ENCODE measurements around the gene EVC.
"Not testable (repeated sequence)": the region's sequence is repeated elsewhere in the genome, so short reads cannot be mapped to it uniquely, and the experiment has no call there.

EVC gene

DNA sequence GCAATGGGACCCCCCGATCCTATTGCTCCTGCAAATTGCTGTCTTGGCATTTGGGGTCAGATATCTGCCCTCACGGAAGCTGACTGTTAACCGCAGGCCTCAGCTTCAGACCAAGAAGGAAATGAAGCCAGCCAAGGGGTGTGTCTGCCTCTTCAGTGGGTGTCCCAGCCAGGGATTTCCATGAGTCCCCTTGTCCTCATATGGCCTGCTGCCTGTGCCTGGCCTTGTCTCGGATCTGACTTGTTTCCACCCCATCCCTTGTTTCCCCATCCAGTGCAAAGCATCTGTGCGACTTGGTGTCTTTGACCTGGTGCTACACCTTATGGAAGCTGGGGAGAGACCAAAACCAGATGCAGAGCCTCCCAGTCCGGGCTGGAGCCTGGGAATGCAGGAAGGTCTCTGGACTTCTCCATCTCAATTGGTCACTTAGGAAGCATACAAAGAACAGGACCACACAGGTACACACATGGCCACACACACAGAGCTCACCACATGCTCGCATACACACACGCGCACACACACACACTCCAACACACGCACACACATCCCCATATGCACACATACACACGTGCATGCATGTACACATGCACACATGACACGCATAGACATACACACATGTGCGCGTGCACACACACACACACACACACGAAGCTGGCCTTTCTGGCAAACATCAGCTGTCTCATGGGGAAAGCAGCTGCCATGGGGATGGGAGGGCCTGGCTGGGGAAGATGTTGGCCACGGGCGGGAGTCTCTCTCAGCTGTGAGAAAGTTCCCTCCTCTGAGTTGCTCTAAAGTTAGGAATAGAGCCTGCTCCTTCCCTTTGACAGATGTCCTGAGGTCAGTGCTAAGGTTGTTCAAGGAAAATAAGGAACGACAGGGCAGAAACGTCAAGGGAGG lies 116.4 kb downstream of the EVC start:
- TF ChIP-seq, protein P1, sequence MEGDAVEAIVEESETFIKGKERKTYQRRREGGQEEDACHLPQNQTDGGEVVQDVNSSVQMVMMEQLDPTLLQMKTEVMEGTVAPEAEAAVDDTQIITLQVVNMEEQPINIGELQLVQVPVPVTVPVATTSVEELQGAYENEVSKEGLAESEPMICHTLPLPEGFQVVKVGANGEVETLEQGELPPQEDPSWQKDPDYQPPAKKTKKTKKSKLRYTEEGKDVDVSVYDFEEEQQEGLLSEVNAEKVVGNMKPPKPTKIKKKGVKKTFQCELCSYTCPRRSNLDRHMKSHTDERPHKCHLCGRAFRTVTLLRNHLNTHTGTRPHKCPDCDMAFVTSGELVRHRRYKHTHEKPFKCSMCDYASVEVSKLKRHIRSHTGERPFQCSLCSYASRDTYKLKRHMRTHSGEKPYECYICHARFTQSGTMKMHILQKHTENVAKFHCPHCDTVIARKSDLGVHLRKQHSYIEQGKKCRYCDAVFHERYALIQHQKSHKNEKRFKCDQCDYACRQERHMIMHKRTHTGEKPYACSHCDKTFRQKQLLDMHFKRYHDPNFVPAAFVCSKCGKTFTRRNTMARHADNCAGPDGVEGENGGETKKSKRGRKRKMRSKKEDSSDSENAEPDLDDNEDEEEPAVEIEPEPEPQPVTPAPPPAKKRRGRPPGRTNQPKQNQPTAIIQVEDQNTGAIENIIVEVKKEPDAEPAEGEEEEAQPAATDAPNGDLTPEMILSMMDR (IDR thresholded peaks at IDR 0.05) = no peak
- DNase-seq = no peak
- Histone ChIP-seq H3K9me3 (no peaks in the 10 kb centered on the region), H3K4me1 (peaks cover 0 to 4% (median 0%) of the 10 kb centered on the region in 4 donors), H3K36me3 (peaks cover 0 to 39% (median 11%) of the 10 kb centered on the region in 3 donors), H3K4me3 (no peak overlapping the region), H3K27me3 (no peaks in the 10 kb centered on the region), H3K27ac (no peak overlapping the region)
- intact Hi-C loops (cut with DNase I; ENCODE audit: low total_unique reads) = no loop called here

DNA sequence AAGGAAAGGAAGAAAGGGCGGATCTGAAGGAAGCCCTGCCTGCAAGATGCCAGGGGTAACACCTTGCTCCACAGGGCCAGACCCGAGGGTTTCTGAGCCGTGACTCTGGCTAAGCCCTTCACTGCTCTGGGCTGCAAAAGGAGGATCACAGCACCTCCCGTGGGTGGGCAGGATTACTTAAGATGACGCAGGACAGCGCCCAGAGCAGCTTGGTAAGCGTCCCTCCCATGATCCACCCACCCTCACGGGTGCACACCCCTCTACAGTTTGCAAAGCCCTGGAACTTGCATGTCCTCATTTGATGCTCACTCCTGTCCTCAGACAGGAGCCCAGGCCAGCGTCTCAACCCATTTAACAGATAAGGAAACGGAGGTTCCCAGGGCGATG lies 117.0 kb downstream of the EVC start:
- Histone ChIP-seq H3K36me3 (peaks cover 0 to 34% (median 8%) of the 10 kb centered on the region in 3 donors), H3K4me3 (no peak overlapping the region), H3K9me3 (no peaks in the 10 kb centered on the region), H3K27ac (no peak overlapping the region), H3K27me3 (no peaks in the 10 kb centered on the region), H3K4me1 (peaks cover 0 to 4% (median 0%) of the 10 kb centered on the region in 4 donors)
- intact Hi-C loops (cut with DNase I; ENCODE audit: low total_unique reads) = no loop called here
- no peak for DNase-seq
- TF ChIP-seq, protein P1 (IDR thresholded peaks at IDR 0.05) = no peak

DNA sequence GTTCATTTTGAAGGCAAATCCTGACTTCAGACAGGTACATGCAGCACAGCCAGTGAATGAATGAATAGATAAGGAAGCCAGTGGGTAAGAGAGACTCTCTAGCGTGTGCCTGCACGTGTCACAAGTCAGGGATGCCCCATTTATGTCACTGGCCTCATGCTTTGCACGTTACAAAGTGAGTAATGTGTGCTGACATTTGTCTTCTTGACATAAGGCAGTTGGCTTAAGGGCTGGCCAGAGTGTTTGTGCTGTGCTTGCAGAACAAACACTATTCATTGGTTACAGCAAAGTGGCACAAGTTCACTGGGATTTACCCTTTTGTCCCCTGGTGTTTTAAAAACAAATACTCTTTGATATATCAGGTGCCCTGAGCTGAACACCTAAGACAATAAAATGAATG lies 125.9 kb downstream of the EVC start:
- no peaks in the 10 kb centered on the region for H3K4me1 ChIP-seq
- no peaks in the 10 kb centered on the region for H3K36me3 ChIP-seq
- TF ChIP-seq, protein P1 (IDR thresholded peaks at IDR 0.05) = no peak
- intact Hi-C loops (cut with DNase I; ENCODE audit: low total_unique reads) = no loop called here
- H3K9me3 ChIP-seq = no peaks in the 10 kb centered on the region
- H3K27me3 ChIP-seq = peaks cover 0 to 5% of the 10 kb centered on the region in 2 donors
- DNase-seq = no peak
- no peak overlapping the region for H3K4me3 ChIP-seq
- no peak overlapping the region for H3K27ac ChIP-seq

- H3K27ac ChIP-seq; H3K4me1 ChIP-seq; H3K9me3 ChIP-seq; H3K36me3 ChIP-seq; DNase-seq; H3K27me3 ChIP-seq; intact Hi-C loops (cut with DNase I; ENCODE audit: low total_unique reads); H3K4me3 ChIP-seq: not testable (repeated sequence)
Observed at GRCh38 chr4:5837483-5837882, 126.5 kb downstream of the EVC start.

- Histone ChIP-seq H3K4me3 (no peak overlapping the region), H3K36me3 (no peaks in the 10 kb centered on the region), H3K27me3 (peaks cover 0 to 5% of the 10 kb centered on the region in 2 donors), H3K4me1 (no peaks in the 10 kb centered on the region), H3K9me3 (no peaks in the 10 kb centered on the region), H3K27ac (no peak overlapping the region)
- no peak for DNase-seq
- TF ChIP-seq, protein P1 (IDR thresholded peaks at IDR 0.05) = no peak
- intact Hi-C loops (cut with DNase I; ENCODE audit: low total_unique reads) = no loop called here
Observed at GRCh38 chr4:5839332-5839731, 128.3 kb downstream of the EVC start.
